Nephron progenitor cell (in vitro differentiated cells): ENCODE measurements around the gene SETX.
A peak's percentile ranks its signal among the peaks of the same experiment; 100 is the strongest.

Source experiments
- DNase-seq: peaks from one replicate; pipeline ENCODE4 v3.0.0; 2021
- H3K27ac Mint-ChIP-seq: 2 replicates; pipeline ENCODE4 v1.8.0; 2021; ENCODE audit warnings: mild to moderate bottlenecking, moderate library complexity, mixed read lengths
- H3K27me3 Mint-ChIP-seq: 2 replicates; pipeline ENCODE4 v1.8.0; 2021; ENCODE audit warnings: mild to moderate bottlenecking, low read depth, mixed read lengths; ENCODE audit not compliant: poor library complexity
- H3K36me3 Mint-ChIP-seq: 2 replicates; pipeline ENCODE4 v1.8.0; 2021; ENCODE audit warnings: low read depth, mixed read lengths
- H3K4me1 Mint-ChIP-seq: 2 replicates; pipeline ENCODE4 v1.8.0; 2021; ENCODE audit warnings: mixed read lengths
- H3K4me3 Mint-ChIP-seq: 2 replicates; pipeline ENCODE4 v1.8.0; 2021; ENCODE audit warnings: mild to moderate bottlenecking, moderate library complexity, mixed read lengths
- H3K9me3 Mint-ChIP-seq: 2 replicates; pipeline ENCODE4 v1.8.0; 2021; ENCODE audit warnings: mild to moderate bottlenecking, moderate library complexity, mixed read lengths
- CTCF ChIP-seq: fragments of 200-600 bp; sonication (generic); IDR thresholded peaks from 2 replicates; pipeline ENCODE4 v1.5.0; 2021; ENCODE audit warnings: antibody characterized with exemption

SETX gene

GRCh38 chr9:132236662-132237311 is 118.0 kb downstream of the SETX start:
- Mint-ChIP-seq H3K27ac (no peak overlapping the region), H3K4me3 (no peak overlapping the region), H3K4me1 (peaks cover 21% of the 10 kb centered on the region), H3K27me3 (peaks cover 18% of the 10 kb centered on the region), H3K36me3 (no peaks in the 10 kb centered on the region), H3K9me3 (no peaks in the 10 kb centered on the region)
- peak; percentile 34 for TF ChIP-seq CTCF
- no peak for DNase-seq

DNA sequence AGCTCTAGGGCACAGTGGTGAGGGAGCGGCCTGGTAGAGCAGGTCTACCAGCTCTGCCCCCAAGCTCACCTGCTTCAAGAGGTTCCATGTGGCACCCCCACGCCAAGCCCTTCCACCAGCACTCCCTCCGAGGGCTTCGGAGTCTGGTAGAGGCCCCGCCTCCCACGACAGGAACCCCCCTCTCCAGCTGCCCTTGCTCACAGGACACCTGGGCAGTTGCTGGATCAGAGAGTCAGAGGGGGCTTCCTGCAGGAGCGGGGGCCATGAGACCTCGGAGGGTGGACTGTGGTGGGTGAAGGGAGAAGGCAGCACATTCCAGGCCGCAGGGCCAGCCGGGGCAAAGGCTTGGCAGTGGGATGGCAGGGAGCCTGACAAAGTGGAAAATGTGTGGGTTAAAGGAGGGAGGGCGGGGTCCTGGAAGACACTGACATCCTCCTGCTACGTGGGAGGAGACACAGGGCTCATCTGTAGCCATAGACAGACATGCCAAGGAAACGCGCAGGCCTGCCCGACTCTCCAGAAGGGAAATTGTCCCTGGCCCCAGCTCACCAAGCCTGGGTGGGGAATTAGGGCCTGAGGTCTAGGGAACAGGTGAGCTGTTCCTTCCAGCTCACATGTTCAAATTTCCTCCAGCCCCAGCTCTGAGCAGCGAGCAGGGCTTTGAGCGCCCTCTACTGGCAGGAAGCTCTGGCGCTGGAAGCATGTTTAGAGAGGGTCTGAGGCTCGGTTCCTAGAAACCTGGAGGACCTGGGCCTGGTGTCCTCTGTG is 118.7 kb downstream of the SETX start:
- peak; percentile 90 for DNase-seq
- Mint-ChIP-seq H3K27ac (no peak overlapping the region), H3K36me3 (no peaks in the 10 kb centered on the region), H3K9me3 (no peaks in the 10 kb centered on the region), H3K4me1 (peaks cover 16% of the 10 kb centered on the region), H3K4me3 (no peak overlapping the region), H3K27me3 (peaks cover 13% of the 10 kb centered on the region)
- peak; percentile 95 for TF ChIP-seq CTCF

- H3K4me1 Mint-ChIP-seq = peaks cover 13% of the 10 kb centered on the region
- H3K27ac Mint-ChIP-seq = no peak overlapping the region
- H3K27me3 Mint-ChIP-seq = peaks cover 13% of the 10 kb centered on the region
- H3K9me3 Mint-ChIP-seq = no peaks in the 10 kb centered on the region
- no peak for TF ChIP-seq CTCF
- H3K36me3 Mint-ChIP-seq = no peaks in the 10 kb centered on the region
- no peak for DNase-seq
- no peak overlapping the region for H3K4me3 Mint-ChIP-seq
Measured at GRCh38 chr9:132235125-132235524, 119.7 kb downstream of the SETX start.

- no peaks in the 10 kb centered on the region for H3K36me3 Mint-ChIP-seq
- H3K27ac Mint-ChIP-seq = no peak overlapping the region
- no peak for TF ChIP-seq CTCF
- no peak overlapping the region for H3K4me3 Mint-ChIP-seq
- H3K27me3 Mint-ChIP-seq = peaks cover 13% of the 10 kb centered on the region
- H3K4me1 Mint-ChIP-seq = peaks cover 7% of the 10 kb centered on the region
- DNase-seq = no peak
- H3K9me3 Mint-ChIP-seq = no peaks in the 10 kb centered on the region
Measured at GRCh38 chr9:132234535-132234934, 120.3 kb downstream of the SETX start.

GRCh38 chr9:132233138-132233537 is 121.6 kb downstream of the SETX start:
- Mint-ChIP-seq H3K4me3 (no peak overlapping the region), H3K4me1 (peaks cover 7% of the 10 kb centered on the region), H3K36me3 (no peaks in the 10 kb centered on the region), H3K9me3 (no peaks in the 10 kb centered on the region), H3K27ac (no peak overlapping the region), H3K27me3 (peaks cover 13% of the 10 kb centered on the region)
- TF ChIP-seq CTCF = no peak
- DNase-seq = no peak
